ENCODE results near the gene ZFP42. TPM values are rescaled to one million over a fixed set of nuclear protein-coding genes. Genes with fewer than 3 reads are reported as not detected.

The ZFP42 gene
- 0.26 TPM for total RNA-seq
- long read RNA-seq: 0 reads

DNA sequence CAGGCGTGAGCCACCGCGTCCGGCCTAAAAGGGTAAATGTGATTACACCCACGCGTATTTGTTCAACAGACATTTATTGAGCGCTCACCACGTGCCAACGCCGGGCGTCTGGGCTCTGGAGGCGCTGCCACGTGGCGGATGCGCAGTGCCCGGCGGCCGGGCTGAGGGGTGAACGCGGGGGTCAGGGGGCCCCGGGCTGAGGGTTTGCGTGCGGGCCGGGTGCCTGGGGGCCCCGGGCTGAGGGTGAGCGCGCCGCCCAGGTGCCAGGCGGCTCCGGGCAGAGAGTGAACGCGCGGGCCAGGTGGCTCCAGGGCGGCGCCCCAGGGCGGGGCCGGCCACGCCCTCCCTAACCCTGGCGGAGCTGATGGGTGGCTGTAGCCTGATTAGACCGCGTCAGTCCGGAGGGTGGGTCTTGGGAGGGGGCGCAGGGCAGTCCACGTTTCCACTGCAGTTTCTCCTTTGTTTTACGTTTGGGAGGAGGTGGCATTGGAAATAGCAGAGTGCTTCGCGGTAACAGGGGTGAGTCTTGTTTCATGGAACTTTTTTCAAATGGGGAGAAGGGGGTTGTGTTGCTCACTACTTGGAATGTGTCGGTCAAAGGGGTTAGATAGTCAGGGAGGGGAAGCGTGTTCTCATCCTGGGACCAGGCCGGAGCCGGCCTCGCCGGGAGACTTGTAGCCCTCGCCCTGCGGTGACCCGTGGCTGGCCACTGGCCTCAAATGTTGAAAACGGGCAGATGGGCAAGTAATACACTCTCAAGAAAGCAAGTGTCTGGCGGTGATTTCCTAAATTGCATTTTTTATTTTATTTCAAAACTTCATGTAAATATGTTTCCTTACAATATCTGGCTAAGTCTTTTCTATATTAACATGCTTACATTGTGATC lies at the start of gene ZFP42:
ZFP42 (plus strand) TSS at position 450 of the 886 bp plus-strand sequence. CDS start 7,037 bp downstream, outside the sequence.
- Histone ChIP-seq H3K27me3 (peaks cover 16% of the 10 kb centered on the region), H3K4me1 (no peaks in the 10 kb centered on the region), H3K9me3 (no peaks in the 10 kb centered on the region), H3K4me3 (no peak within 1 kb of the TSS), H3K27ac (no peak within 1 kb of the TSS), H3K36me3 (no peaks in the 10 kb centered on the region)
- intact Hi-C loops (cut with DNase I): no loop called here
- ATAC-seq: peak; percentile 61
- DNase-seq: no peak
- TF ChIP-seq, protein P1, sequence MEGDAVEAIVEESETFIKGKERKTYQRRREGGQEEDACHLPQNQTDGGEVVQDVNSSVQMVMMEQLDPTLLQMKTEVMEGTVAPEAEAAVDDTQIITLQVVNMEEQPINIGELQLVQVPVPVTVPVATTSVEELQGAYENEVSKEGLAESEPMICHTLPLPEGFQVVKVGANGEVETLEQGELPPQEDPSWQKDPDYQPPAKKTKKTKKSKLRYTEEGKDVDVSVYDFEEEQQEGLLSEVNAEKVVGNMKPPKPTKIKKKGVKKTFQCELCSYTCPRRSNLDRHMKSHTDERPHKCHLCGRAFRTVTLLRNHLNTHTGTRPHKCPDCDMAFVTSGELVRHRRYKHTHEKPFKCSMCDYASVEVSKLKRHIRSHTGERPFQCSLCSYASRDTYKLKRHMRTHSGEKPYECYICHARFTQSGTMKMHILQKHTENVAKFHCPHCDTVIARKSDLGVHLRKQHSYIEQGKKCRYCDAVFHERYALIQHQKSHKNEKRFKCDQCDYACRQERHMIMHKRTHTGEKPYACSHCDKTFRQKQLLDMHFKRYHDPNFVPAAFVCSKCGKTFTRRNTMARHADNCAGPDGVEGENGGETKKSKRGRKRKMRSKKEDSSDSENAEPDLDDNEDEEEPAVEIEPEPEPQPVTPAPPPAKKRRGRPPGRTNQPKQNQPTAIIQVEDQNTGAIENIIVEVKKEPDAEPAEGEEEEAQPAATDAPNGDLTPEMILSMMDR (IDR thresholded peaks at IDR 0.05): no peak

DNA sequence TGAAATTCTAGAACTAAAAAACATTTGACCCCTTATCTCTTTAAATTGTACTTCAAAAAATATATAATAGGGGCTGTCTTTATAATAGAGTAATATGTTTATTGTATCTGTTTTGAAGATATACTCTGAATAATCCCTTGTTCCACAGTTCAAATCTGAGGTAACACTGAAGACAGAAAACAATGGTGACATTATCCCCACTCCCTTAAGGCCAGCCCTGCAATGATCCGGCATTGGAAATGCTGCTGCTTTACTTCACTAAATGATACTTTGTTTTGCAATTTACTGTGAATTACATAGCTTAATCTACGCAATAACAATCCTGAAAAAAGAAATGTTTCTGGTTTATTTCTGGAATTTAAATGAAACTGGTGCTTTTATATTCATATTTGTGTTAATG lies 34.4 kb upstream of the ZFP42 start:
- no peak for DNase-seq
- intact Hi-C loops (cut with DNase I): no loop called here
- Histone ChIP-seq H3K9me3 (no peaks in the 10 kb centered on the region), H3K27me3 (no peaks in the 10 kb centered on the region), H3K4me1 (no peaks in the 10 kb centered on the region), H3K36me3 (no peaks in the 10 kb centered on the region), H3K27ac (no peak overlapping the region), H3K4me3 (no peak overlapping the region)
- TF ChIP-seq, protein P1 (IDR thresholded peaks at IDR 0.05): no peak
- ATAC-seq: no peak

DNA sequence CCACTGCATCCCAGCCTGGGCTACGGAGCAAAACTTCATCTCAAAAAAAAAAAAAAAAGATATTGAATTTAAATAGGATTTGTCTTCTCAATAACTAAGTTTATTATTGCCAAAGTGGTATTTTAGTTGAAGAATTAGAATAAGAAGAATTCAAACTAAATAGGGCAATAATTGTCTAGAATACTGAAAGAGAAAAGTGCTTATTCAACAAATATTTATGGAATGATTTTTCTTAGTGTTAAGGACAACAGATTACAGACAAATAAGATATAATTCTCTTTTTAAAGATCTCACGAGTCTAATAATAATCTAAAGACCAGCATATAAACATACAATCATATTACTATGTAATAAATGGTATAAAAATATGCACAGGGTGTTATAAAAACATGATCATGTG lies 33.6 kb upstream of the ZFP42 start:
- Histone ChIP-seq H3K9me3 (no peaks in the 10 kb centered on the region), H3K27me3 (no peaks in the 10 kb centered on the region), H3K4me3 (no peak overlapping the region), H3K27ac (no peak overlapping the region), H3K36me3 (no peaks in the 10 kb centered on the region), H3K4me1 (no peaks in the 10 kb centered on the region)
- ATAC-seq (no peak), DNase-seq (no peak)
- TF ChIP-seq, protein P1 (IDR thresholded peaks at IDR 0.05): no peak
- intact Hi-C loops (cut with DNase I): no loop called here

DNA sequence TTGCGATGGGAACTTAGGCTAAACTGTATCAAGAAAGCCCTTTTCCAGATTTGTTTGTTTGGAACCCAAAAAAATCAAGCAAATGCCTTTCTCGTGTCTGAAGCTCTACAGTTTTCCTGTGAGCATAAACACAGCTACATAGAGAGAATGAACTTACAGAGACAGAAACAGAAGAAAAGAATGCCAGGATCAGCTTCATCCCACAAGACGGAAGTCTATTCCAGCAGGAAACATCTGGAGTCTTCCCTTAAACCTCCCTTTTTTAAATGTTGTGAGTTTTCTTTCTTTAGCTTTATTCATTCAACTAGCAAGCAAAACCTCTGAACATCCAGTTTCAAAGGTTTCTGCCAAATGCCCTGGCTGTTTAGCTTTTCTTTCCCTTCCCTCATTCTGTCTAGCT lies 32.6 kb upstream of the ZFP42 start:
- intact Hi-C loops (cut with DNase I): no loop called here
- H3K27ac ChIP-seq: no peak overlapping the region
- H3K4me3 ChIP-seq: no peak overlapping the region
- no peaks in the 10 kb centered on the region for H3K4me1 ChIP-seq
- H3K9me3 ChIP-seq: no peaks in the 10 kb centered on the region
- TF ChIP-seq, protein P1 (IDR thresholded peaks at IDR 0.05): no peak
- H3K36me3 ChIP-seq: no peaks in the 10 kb centered on the region
- ATAC-seq (no peak), DNase-seq (no peak)
- no peaks in the 10 kb centered on the region for H3K27me3 ChIP-seq

DNA sequence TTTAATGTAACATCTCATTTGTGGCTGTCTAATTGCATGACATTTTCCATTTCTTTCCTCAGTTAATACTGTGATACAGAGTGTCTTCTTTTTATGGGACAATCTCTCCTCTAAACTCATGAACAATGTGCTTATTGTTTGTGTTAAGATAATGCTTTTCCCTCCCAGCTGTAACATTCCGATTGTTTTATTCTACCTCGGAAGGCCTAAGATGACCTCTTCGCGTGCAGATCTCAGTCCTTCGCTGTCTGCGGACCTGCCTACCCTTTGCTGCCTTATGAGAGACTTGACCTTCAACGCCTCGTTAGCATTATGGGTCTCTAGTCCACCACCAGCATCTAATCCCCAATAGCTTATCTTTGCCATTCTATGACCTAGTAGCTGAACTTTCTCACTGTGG lies 29.8 kb upstream of the ZFP42 start:
- no peaks in the 10 kb centered on the region for H3K27me3 ChIP-seq
- intact Hi-C loops (cut with DNase I): no loop called here
- no peak for ATAC-seq
- no peak overlapping the region for H3K4me3 ChIP-seq
- H3K36me3 ChIP-seq: no peaks in the 10 kb centered on the region
- TF ChIP-seq, protein P1 (IDR thresholded peaks at IDR 0.05): no peak
- no peak for DNase-seq
- no peak overlapping the region for H3K27ac ChIP-seq
- no peaks in the 10 kb centered on the region for H3K9me3 ChIP-seq
- no peaks in the 10 kb centered on the region for H3K4me1 ChIP-seq

Data from upper lobe of right lung (tissue), 1 donor.